IPS-18c (cell line): ENCODE results near the gene B9D2.
"Not testable (repeated sequence)": the region's sequence is repeated elsewhere in the genome, so short reads cannot be mapped to it uniquely, and the experiment has no call there.

Source experiments
- H3K4me3 ChIP-seq: 2 replicates; pipeline ENCODE4 v1.7.0; 2013; ENCODE audit warnings: low read depth, mild to moderate bottlenecking, low read length, moderate library complexity; ENCODE audit not compliant: insufficient read depth
- H3K9me3 ChIP-seq: one replicate; pipeline ENCODE4 v1.6.1; 2013; ENCODE audit warnings: mild to moderate bottlenecking, low read length, moderate library complexity; ENCODE audit not compliant: control insufficient read depth, insufficient read depth

The B9D2 gene, protein sequence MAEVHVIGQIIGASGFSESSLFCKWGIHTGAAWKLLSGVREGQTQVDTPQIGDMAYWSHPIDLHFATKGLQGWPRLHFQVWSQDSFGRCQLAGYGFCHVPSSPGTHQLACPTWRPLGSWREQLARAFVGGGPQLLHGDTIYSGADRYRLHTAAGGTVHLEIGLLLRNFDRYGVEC

DNA sequence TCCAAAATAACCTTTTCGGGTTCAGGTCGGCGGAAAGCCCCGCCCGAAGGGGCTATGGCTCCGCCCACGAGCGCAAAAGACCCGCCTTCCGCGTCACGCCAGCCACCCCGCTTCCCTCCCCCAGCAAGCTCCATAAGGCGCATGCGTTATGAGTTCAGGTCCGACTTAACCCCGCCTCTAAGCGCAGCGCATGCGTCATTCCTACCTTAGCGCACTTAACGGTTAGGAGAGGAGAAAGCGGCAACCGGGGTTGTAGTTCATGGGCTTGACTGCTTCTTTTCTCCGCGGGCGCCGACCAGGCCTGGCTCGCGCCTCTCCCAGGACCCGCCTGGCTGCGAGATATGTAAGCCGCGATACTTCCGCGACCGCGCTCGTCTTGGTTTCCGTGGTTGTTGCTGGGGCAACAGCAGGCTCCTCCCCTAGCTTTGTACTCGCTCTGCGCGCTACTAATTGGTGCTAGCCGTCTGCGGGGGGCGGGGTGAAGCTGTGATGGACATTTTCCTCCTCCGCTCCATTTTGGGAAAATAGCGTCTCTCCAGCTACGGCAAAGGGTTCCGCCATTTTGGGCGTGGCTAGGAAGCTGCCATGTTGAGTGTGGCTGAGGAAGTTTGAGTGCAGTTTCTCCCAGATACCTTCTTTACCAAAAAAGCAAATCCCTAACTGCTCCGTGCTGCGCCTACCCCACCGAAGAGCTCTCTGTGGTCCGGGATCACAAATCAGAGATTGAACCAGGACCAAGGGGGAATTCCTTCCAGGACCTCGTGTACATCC, at the start of gene B9D2:
B9D2 (minus strand) TSS at position 397 of the 771 bp plus-strand sequence. CDS start 630 bp downstream, outside the sequence.
- peak within 1 kb of the TSS; percentile 88 for H3K4me3 ChIP-seq
- H3K9me3 ChIP-seq, result no peaks in the 10 kb centered on the region

DNA sequence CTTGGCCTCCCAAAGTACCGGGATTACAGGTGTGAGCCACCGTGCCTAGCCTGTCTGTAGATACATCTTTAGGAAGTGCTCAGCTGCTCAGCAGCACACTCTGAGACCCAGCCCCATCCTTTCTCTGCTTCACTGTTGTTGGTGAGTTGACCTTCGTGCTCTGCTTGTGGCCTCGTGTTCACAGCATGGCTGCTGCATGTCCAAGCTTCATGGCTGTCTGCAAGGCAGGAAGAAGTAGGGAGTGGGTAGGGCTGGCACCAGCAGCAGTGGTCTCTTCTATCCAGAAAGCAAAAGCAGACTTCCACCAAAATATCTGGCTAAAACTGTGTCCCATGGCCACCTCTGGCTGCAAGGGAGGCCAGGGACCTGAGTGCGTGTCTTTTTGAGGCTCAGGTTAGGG, 49.0 kb upstream of the B9D2 start:
- Histone ChIP-seq H3K4me3 (no peak overlapping the region), H3K9me3 (peaks cover 3% of the 10 kb centered on the region)

DNA sequence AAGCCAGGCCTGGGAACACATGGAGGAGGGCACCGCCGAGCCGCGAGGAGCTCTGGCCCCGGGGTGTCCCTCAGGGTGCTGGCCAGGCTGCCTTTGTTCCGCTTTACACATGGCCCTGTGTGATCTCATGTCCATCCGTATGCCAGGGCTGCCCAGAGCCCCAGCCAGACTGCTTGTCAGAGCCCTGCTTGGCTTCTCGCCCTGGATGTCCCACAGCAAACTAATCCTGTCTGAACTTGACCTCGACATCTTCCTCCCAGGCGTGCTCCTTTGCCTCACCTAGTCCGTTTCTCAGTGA, 48.0 kb upstream of the B9D2 start:
- peaks cover 3% of the 10 kb centered on the region for H3K9me3 ChIP-seq
- H3K4me3 ChIP-seq, result no peak overlapping the region

DNA sequence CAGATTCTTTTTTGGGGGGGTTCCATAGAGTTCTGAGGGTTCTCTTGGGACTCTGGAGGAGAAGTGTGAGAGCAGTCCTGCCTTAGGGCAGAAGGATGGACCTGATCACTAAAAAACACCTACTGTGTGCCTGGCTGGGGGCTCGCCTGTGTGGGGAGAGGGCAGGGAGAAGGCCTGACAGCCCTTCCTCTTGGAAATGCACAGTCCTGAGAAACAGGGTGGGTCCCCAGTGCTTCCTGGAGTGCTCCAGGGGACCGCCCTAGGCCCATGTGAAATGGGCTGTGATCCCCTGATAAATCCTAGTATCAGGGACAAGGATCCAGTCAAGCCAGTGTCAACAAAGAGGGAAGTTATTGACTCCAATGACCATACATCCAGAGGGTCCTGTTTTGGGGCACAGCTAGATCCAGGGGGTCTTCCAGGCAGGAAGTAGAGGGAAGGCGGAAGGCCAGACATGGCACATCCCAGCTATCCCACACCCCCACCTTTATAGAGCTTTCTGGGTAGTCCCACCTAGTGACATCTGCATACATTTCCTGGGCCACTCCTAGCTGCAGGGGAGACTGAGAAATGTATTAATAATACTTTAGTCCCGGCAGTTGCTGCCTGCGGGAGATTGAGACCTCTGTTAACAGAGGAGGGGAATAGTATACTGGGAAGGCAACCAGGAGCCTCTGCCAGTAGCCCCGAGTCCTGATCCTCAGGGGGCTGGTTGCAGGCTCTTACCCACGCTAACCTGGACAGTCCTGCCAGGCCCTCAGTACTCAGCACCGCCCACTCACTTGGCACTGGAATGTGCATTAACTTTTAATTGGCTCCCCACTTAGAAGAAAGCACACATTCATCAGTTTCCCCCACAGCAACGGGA, 47.4 kb upstream of the B9D2 start:
- Histone ChIP-seq H3K4me3 (no peak overlapping the region), H3K9me3 (peaks cover 3% of the 10 kb centered on the region)

DNA sequence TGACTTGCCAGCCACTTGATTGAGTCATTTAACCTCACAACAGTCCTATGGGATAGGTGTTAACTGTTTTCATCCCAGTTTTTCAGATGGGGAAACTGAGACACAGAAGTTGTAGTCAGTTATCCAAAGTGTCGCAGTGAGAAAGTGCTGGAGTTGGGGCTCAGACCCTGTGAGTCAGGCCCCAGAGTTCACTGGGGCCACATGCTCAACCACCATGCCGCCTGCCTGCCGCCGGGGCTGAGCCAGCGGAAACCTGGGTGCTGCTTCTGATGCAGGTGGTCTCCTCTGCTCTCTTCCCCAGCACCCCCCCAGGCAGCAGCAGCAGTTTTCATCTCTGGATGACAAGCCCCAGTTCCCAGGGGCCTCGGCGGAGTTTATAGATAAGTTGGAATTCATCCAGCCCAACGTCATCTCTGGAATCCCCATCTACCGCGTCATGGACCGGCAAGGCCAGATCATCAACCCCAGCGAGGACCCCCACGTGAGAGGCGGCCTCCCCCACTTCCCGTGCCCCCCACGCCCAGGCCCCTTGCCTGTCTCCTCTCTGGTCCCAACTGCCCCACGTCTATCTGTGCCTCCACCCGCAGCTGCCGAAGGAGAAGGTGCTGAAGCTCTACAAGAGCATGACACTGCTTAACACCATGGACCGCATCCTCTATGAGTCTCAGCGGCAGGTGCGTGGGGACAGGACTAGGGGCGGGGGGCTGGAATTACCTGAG, 46.5 kb upstream of the B9D2 start:
- Histone ChIP-seq H3K4me3 (no peak overlapping the region), H3K9me3 (peaks cover 3% of the 10 kb centered on the region)

DNA sequence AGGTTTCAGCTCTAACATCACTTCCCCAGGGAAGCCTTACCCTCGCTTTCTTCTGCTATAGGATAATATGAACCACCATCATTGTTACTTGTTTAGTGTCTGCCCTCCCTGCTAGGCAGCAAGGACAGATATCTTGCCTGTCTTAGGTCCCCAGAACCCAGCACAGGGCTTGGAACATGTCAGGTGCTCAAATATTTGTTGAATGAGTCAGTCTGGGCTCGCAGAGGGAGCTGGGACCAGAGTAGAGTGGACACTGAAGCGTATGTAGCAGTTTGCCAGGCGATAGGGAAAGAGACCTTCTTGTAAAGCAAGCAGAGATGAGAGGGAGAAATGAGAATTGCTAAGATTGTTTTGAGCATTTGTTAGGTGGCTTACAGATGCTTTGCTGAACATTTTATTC, 45.3 kb upstream of the B9D2 start:
- peaks cover 3% of the 10 kb centered on the region for H3K9me3 ChIP-seq
- H3K4me3 ChIP-seq, result no peak overlapping the region

DNA sequence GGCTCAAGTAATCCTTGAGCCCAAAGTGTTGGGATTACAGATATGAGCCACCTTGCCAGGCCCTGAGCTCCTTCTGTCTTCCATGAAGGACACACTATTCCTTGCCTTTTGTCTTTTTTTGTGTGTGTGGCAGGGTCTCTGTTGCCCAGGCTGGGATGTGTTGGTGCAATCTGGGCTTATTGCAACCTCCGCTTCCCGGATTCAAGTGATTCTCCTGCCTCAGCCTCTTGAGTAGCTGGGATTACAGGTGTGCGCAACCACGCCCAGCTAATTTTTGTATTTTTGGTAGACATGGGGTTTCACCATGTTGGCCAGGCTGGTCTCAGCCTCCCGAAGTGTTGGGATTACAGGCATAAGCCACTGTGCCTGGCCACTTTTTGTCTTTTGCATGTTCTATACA, 44.9 kb upstream of the B9D2 start:
- not testable (repeated sequence) for H3K9me3 ChIP-seq, H3K4me3 ChIP-seq

DNA sequence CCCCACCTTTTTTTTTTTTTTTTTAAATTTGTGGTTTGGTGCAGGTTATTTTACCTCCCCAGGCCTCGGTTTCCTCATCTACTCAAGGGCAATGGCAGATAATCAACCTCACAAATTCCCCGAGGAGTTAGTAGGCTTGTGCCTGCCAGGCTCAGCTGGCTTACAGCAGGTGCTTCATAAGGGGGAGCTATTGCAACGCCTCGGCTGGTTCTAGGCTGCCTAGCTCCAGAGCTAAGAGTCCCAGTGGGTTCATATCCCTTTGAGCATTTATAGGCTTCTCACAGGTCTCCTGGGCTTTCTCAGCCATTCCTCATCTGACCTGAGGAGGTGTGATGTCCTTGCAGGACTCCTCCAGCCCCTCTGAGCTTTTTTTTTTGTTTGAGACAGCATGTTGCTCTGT, 44.3 kb upstream of the B9D2 start:
- no peak overlapping the region for H3K4me3 ChIP-seq

DNA sequence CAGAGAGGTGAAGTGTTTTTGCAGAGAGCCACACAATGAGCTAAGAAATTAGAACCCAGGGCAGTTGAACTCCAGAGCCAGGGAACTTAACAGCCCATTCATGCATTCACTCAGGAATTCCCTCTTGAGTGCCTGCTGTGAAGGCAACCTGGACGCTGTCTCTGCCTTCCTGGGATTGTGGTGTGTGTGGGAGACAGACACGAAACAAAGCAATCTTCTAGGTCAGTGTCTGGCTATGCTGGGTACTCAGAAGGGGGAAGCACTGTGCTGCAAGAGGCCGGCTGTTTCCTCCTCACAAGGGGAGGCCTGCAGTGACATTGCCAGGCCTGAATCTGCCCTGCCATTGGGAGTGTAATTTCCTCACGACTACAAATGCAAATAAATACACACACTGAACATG, 43.3 kb upstream of the B9D2 start:
- peaks cover 3% of the 10 kb centered on the region for H3K9me3 ChIP-seq
- no peak overlapping the region for H3K4me3 ChIP-seq

More for the DNA sequence above, 44.3 kb upstream of the B9D2 start:
- H3K9me3 ChIP-seq, result peaks cover 3% of the 10 kb centered on the region

DNA sequence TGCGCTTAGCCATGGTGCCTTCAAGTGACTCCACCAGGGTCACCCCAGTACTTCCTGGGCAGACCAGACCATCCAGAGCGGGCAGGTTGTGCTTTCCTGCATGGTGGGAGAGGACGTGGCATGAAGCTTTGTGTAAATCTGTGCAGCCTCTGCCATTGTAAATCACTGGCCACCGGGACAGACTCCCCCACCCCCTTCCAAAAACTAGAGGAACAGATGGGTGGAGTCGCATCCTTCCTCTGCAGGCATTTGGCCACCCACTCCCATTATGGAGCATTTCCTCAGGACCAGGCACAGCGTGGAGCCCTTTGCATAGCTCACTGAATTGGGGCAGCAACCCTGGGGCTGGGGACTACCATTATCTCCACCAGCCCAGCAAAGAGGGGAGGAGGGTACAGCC, 41.8 kb upstream of the B9D2 start:
- H3K4me3 ChIP-seq, result no peak overlapping the region
- no peaks in the 10 kb centered on the region for H3K9me3 ChIP-seq

DNA sequence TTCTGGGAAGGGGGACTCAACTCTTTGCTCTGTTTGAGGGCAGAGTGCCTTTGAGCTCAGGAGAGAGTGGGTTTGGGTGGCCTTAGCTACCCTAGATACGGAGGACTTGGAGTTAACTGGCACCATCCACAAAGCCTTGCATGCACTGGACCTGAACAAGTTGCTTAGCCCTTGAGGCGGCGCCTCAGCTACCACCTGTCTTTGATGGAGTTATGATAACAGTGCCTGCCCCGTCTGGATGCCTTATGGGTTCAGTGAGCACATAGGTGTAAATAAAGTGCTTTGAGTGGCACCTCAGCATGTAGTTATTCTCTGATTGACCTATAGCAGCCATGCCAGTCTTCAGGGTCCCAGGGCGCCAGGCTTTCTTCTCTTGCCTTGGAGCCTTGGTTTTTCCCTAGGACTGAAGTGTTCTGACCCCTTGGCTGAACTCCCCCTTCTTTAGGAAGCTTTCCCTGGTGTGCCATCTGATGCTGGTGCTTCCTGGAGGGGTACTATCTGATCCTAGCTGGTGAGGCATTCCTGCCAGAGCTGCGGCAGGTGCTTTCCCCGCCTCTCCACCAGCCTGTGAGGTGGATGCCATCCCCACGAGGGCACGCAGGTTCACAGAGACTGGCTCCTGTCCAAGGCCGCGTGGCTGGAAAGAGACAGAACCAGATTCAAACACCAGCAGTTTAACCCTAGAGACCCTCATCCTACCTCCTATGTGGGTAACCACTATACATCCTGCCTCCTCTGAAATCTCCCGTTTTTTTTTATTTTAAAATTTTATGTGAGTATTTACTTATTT, 39.4 kb upstream of the B9D2 start:
- Histone ChIP-seq H3K9me3 (no peaks in the 10 kb centered on the region), H3K4me3 (no peak overlapping the region)

DNA sequence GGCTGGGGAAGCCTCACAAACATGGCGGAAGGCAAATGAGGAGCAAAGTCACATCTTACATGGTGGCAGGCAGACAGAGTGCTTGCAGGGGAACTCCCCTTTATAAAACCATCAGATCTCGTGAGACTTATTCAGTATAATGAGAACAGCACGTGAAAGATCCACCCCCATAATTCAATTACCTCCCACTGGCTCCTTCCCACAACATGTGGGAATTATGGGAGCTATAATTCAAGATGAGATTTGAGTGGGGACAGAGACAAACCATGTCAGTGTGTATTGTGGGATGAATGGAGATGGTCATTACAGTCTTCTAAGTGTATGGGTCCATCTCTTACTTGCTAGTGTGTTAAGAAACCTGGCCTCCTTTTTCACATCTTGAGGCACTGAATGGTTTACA, 38.1 kb upstream of the B9D2 start:
- Histone ChIP-seq H3K4me3 (no peak overlapping the region), H3K9me3 (no peaks in the 10 kb centered on the region)

DNA sequence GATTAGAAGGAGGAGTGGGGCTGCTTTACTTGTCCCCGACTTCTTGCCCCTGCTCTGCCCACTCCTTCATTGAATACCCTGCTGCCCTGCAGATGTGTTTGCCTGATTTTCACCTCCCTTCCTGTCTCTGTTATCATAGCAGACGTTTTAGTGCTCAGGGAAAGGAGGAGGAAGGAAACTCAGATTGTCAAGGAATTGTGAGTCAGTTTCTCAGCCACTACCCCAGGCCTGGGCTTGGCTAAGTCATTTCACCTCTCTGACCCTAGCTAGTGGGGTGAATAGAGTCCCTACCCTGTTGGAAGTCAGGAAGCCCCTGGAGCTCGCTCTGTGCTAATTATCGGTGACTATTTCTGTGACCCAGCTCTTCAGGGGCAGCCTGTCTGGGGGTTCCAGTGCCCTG, 37.5 kb upstream of the B9D2 start:
- no peak overlapping the region for H3K4me3 ChIP-seq
- H3K9me3 ChIP-seq, result peaks cover under 1% of the 10 kb centered on the region

DNA sequence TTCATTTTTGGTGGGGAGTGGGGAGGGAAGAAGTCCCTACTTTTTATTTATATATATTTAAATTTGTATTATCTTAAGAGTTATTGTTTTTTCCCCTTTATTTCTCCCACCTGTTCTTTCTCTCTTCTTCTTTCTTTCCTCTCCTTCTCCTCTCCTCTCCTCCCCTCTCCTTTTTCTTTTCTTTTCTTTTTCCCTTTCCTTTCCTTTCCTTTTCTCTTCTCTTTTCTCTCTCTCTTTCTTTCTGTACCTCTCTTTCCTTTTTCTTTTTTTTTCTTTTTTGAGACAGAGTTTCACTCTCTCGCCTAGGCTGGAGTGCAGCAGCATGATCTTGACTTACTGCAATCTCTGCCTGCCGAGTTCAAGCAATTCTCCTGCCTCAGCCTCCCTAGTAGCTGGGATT, 35.6 kb upstream of the B9D2 start:
- H3K4me3 ChIP-seq, result no peak overlapping the region
- H3K9me3 ChIP-seq, result peaks cover 2% of the 10 kb centered on the region

DNA sequence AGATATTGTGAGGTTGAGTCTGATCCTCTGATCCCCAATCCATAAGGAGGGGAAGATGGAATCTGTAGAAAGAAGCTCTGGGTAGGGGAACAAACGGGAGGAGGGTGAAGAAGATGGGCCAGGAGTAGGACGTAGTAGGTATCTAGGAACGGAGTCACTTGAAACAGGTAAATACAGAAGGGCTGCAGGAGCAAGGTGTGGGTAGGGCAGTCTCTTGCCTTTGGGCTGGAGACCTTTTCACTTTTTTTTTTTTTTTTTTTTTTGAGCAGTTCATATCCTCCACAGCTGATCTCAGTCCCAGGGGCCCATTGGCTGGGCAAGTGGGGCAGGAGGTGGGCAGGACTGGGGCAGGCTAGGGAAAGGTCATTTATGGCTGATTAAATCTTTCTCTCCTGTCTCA, 35.1 kb upstream of the B9D2 start:
- Histone ChIP-seq H3K4me3 (no peak overlapping the region), H3K9me3 (peaks cover 2% of the 10 kb centered on the region)

DNA sequence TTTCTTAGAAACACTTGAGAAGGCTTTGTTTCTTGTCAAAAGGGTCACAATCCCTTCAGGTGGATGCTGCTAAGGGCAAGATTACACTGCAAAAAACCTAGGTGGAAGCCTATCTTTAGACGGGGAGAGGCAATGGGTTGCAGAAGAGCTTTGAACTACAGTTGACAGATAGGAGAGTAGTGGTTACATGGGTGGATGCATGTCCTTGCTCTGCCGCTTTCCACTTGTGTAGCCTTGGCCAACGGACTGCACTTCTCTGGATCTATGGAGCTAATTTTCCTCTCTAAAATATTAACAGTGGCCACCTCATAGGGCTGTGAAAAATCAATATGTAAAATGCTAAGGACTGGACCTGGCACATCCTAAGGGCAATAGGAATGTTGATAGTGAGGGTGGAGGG, 34.6 kb upstream of the B9D2 start:
- H3K9me3 ChIP-seq, result peaks cover 2% of the 10 kb centered on the region
- H3K4me3 ChIP-seq, result peak overlapping the region; percentile 100

DNA sequence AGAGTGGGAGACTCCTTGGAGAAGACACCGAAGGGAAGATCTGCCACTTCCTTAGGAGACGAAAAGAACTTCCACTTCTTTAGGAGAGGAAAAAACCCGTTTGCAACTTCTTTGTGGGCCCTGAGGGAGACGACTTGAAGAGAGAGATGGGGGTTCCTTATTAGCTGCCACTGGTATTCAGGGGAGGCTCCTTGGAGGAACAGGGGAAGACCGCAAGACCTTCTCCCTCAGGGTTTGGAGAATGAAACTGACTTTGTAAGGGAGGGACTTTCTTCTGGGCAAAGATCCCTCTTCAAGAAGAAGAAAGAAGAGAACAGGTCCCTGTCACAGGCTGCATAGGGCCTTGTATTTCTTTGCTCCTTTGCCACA, 34.1 kb upstream of the B9D2 start:
- H3K4me3 ChIP-seq, result peak overlapping the region; percentile 100
- peaks cover 2% of the 10 kb centered on the region for H3K9me3 ChIP-seq
